WTC11 (cell line): Measurements from ENCODE around the gene RFX5. TPM values are rescaled to one million over a fixed set of nuclear protein-coding genes. Genes with fewer than 3 reads are reported as not detected.

Experiments
- ATAC-seq: fragments of 200-7000 bp; cut with Tn5 transposase; 2 replicates; pipeline ENCODE4 v1.10.0; 2021; ENCODE audit warnings: mild to moderate bottlenecking, moderate library complexity
- CTCF ChIA-PET: fragments of 300-600 bp; sonication (Branson Sonifier 250); formaldehyde crosslinking; loops from one replicate; lab custom pipeline; 2021; ENCODE audit warnings: antibody characterized with exemption; lab: Charles Lee
- POLR2A ChIA-PET: fragments of 350-600 bp; sonication (Branson Sonifier 250); formaldehyde crosslinking; loops from one replicate; lab custom pipeline; 2021; ENCODE audit warnings: antibody characterized with exemption; lab: Charles Lee
- DNase-seq: peaks from one replicate; pipeline ENCODE4 v3.0.0; 2021; ENCODE audit warnings: low spot score
- H3K27ac Mint-ChIP-seq: 2 replicates; pipeline ENCODE4 v1.8.0; 2021; ENCODE audit warnings: mixed read lengths
- H3K27me3 Mint-ChIP-seq: 2 replicates; pipeline ENCODE4 v1.8.0; 2021; ENCODE audit warnings: low read depth, mild to moderate bottlenecking, moderate library complexity, mixed read lengths
- H3K36me3 Mint-ChIP-seq: 2 replicates; pipeline ENCODE4 v1.8.0; 2021; ENCODE audit warnings: mixed read lengths
- H3K4me1 Mint-ChIP-seq: 2 replicates; pipeline ENCODE4 v1.8.0; 2022; ENCODE audit warnings: mixed read lengths
- H3K4me3 Mint-ChIP-seq: 2 replicates; pipeline ENCODE4 v1.8.0; 2021; ENCODE audit warnings: mild to moderate bottlenecking, moderate library complexity, mixed read lengths
- H3K9me3 Mint-ChIP-seq: 2 replicates; pipeline ENCODE4 v1.8.0; 2021; ENCODE audit warnings: mixed read lengths
- ATF6 ChIP-seq: sonication (generic); formaldehyde crosslinking; IDR thresholded peaks from 2 replicates; pipeline ENCODE4 v1.8.1; 2023; ENCODE audit warnings: mild to moderate bottlenecking, missing genetic modification reagents
- CREB1 ChIP-seq: sonication (generic); formaldehyde crosslinking; IDR thresholded peaks from 2 replicates; pipeline ENCODE4 v1.8.0; 2023; ENCODE audit warnings: mild to moderate bottlenecking, missing genetic modification reagents
- E2F5 ChIP-seq: sonication (generic); formaldehyde crosslinking; IDR thresholded peaks from 2 replicates; pipeline ENCODE4 v1.8.1; 2022; ENCODE audit warnings: mild to moderate bottlenecking, moderate library complexity, missing genetic modification reagents
- EMX1 ChIP-seq: fragments of 250-450 bp; sonication (Bioruptor Pico); IDR thresholded peaks from 2 replicates; pipeline ENCODE4 v1.8.0; 2021; ENCODE audit warnings: mild to moderate bottlenecking
- FOXP1 ChIP-seq: sonication (generic); formaldehyde crosslinking; IDR thresholded peaks from 2 replicates; pipeline ENCODE4 v1.8.0; 2022; ENCODE audit warnings: missing genetic modification reagents, mild to moderate bottlenecking, moderate library complexity, borderline replicate concordance
- GRHL2 ChIP-seq: fragments of 250-450 bp; sonication (Bioruptor Pico); IDR thresholded peaks from 2 replicates; pipeline ENCODE4 v1.8.0; 2022; ENCODE audit warnings: mild to moderate bottlenecking, moderate library complexity; ENCODE audit not compliant: insufficient replicate concordance, severe bottlenecking
- GTF2I ChIP-seq: fragments of 250-450 bp; sonication (Bioruptor Pico); conservative IDR thresholded peaks from 2 replicates; pipeline ENCODE4 v1.4.0; 2021; ENCODE audit warnings: mild to moderate bottlenecking
- JAZF1 ChIP-seq: fragments of 250-450 bp; sonication (Bioruptor Pico); IDR thresholded peaks from 2 replicates; pipeline ENCODE4 v1.9.0; 2021; ENCODE audit warnings: moderate library complexity, mild to moderate bottlenecking, inconsistent platforms
- NR1H2 ChIP-seq: sonication (generic); formaldehyde crosslinking; IDR thresholded peaks from 2 replicates; pipeline ENCODE4 v1.9.0; 2021; ENCODE audit warnings: mild to moderate bottlenecking, moderate library complexity, missing genetic modification reagents
- NR3C1 ChIP-seq: sonication (generic); formaldehyde crosslinking; conservative IDR thresholded peaks from 2 replicates; pipeline ENCODE4 v1.8.1; 2023; ENCODE audit warnings: low read depth, mild to moderate bottlenecking, missing genetic modification reagents
- PRDM15 ChIP-seq: sonication (generic); formaldehyde crosslinking; IDR thresholded peaks from 2 replicates; pipeline ENCODE4 v1.8.0; 2022; ENCODE audit warnings: missing genetic modification reagents
- PRRX2 ChIP-seq: fragments of 250-450 bp; sonication (Bioruptor Pico); IDR thresholded peaks from 2 replicates; pipeline ENCODE4 v1.8.0; 2021; ENCODE audit warnings: mild to moderate bottlenecking
- STAT6 ChIP-seq: sonication (generic); formaldehyde crosslinking; conservative IDR thresholded peaks from 2 replicates; pipeline ENCODE4 v1.8.1; 2023; ENCODE audit warnings: mild to moderate bottlenecking, low read depth, missing genetic modification reagents, moderate library complexity
- ZBTB21 ChIP-seq: sonication (generic); formaldehyde crosslinking; IDR thresholded peaks from 2 replicates; pipeline ENCODE4 v1.8.1; 2023; ENCODE audit warnings: mild to moderate bottlenecking, missing genetic modification reagents, borderline replicate concordance
- ZMAT4 ChIP-seq: fragments of 250-450 bp; sonication (Bioruptor Pico); IDR thresholded peaks from 2 replicates; pipeline ENCODE4 v1.9.0; 2021; ENCODE audit warnings: mild to moderate bottlenecking
- ZNF232 ChIP-seq: sonication (generic); formaldehyde crosslinking; IDR thresholded peaks from 2 replicates; pipeline ENCODE4 v1.8.0; 2022; ENCODE audit warnings: mild to moderate bottlenecking, missing genetic modification reagents
- ZNF396 ChIP-seq: fragments of 250-450 bp; sonication (Bioruptor Pico); IDR thresholded peaks from 2 replicates; pipeline ENCODE4 v1.8.0; 2021; ENCODE audit warnings: mild to moderate bottlenecking, moderate library complexity, borderline replicate concordance
- ZNF512 ChIP-seq: sonication (generic); formaldehyde crosslinking; IDR thresholded peaks from 2 replicates; pipeline ENCODE4 v1.8.1; 2022; ENCODE audit warnings: missing genetic modification reagents, borderline replicate concordance
- total RNA-seq: library from RNA; stranded (reverse); gene quantifications from 3 replicates; pipeline ENCODE4 v1.2.3, GENCODE V29; 2021

Gene RFX5
- total RNA-seq, 1 experiment from 2014 or later = 59.2 TPM

GRCh38 chr1:151334822-151335221, 12.2 kb downstream of the RFX5 start:
- DNase-seq (no peak), ATAC-seq (no peak)
- H3K4me3 Mint-ChIP-seq = no peak overlapping the region
- no peaks in the 10 kb centered on the region for H3K9me3 Mint-ChIP-seq
- POLR2A ChIA-PET = no interaction called here
- H3K4me1 Mint-ChIP-seq = no peaks in the 10 kb centered on the region
- H3K27ac Mint-ChIP-seq = no peak overlapping the region
- H3K36me3 Mint-ChIP-seq = no peaks in the 10 kb centered on the region
- CTCF ChIA-PET = no interaction called here
- no peaks in the 10 kb centered on the region; the same call in 1 of the 2 replicates for H3K27me3 Mint-ChIP-seq
- TF ChIP-seq ZNF396 (CRISPR knock-in tag) (no peak), ZNF512 (CRISPR knock-in tag) (no peak), STAT6 (CRISPR knock-in tag) (no peak), NR1H2 (no peak), ATF6 (CRISPR knock-in tag) (no peak), GTF2I (no peak), ZNF232 (CRISPR knock-in tag) (no peak), ZBTB21 (CRISPR knock-in tag) (no peak), JAZF1 (CRISPR knock-in tag) (no peak), GRHL2 (CRISPR knock-in tag) (no peak), E2F5 (CRISPR knock-in tag) (no peak), NR3C1 (CRISPR knock-in tag) (no peak), CREB1 (no peak), ZMAT4 (CRISPR knock-in tag) (no peak), EMX1 (CRISPR knock-in tag) (no peak), PRRX2 (CRISPR knock-in tag) (no peak), FOXP1 (no peak), PRDM15 (CRISPR knock-in tag) (no peak)
